IMR-90 (cell line): ENCODE results near the gene TMPRSS6.

Source experiments
- MXI1 ChIP-seq: IDR thresholded peaks from 2 replicates; pipeline ENCODE4 v1.6.1; 2012; ENCODE audit warnings: low read depth, mild to moderate bottlenecking, low read length, moderate library complexity, borderline replicate concordance
- NFE2L2 ChIP-seq: fragments of 150-350 bp; IDR thresholded peaks from 2 replicates; pipeline ENCODE4 v1.6.1; 2016; ENCODE audit warnings: low read depth, mild to moderate bottlenecking, low read length
- POLR2A ChIP-seq: IDR thresholded peaks from 2 replicates; pipeline ENCODE4 v1.6.1; 2012; ENCODE audit warnings: mild to moderate bottlenecking, low read depth, low read length
- RAD21 ChIP-seq: IDR thresholded peaks from 2 replicates; pipeline ENCODE4 v1.6.1; 2012; ENCODE audit warnings: low read length, improper control_type of control experiment
- SMC3 ChIP-seq: fragments of 150-350 bp; IDR thresholded peaks from 2 replicates; pipeline ENCODE4 v1.6.1; 2016; ENCODE audit warnings: low read depth, mild to moderate bottlenecking, antibody characterized with exemption, low read length, moderate library complexity
- TF ChIP-seq, protein P1 (sequence below): conservative IDR thresholded peaks from 2 replicates; pipeline ENCODE4 v1.5.1; 2012; ENCODE audit warnings: mild to moderate bottlenecking, low read depth, low read length, improper control_type of control experiment
- TF ChIP-seq, protein P2 (sequence below): fragments of 150-350 bp; IDR thresholded peaks from 2 replicates; pipeline ENCODE4 v1.6.1; 2017; ENCODE audit warnings: mild to moderate bottlenecking, antibody characterized with exemption, low read length, low read depth

DNA sequence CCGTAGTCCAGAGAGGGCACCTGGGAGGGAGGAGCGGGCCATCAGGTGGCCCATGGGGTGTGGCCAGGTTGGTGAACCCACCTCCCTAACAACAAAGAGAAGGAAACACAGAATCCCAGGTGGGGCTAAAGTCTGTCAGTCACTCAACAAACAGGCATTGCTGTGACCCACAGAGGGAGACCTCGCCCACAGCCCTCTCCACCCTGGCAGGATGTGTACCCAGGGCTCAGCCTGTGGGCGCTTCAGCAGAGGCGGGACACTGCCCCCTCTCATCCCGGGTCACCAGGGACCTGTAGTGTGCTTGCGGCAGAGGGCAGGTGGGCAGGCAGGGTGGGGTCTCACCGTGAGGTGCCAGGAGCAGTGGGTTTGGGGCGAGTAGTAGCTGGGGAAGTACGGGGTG is 25.1 kb downstream of the TMPRSS6 start:
- TF ChIP-seq, protein P1, sequence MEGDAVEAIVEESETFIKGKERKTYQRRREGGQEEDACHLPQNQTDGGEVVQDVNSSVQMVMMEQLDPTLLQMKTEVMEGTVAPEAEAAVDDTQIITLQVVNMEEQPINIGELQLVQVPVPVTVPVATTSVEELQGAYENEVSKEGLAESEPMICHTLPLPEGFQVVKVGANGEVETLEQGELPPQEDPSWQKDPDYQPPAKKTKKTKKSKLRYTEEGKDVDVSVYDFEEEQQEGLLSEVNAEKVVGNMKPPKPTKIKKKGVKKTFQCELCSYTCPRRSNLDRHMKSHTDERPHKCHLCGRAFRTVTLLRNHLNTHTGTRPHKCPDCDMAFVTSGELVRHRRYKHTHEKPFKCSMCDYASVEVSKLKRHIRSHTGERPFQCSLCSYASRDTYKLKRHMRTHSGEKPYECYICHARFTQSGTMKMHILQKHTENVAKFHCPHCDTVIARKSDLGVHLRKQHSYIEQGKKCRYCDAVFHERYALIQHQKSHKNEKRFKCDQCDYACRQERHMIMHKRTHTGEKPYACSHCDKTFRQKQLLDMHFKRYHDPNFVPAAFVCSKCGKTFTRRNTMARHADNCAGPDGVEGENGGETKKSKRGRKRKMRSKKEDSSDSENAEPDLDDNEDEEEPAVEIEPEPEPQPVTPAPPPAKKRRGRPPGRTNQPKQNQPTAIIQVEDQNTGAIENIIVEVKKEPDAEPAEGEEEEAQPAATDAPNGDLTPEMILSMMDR = no peak
- no peak for TF ChIP-seq POLR2A
- no peak for TF ChIP-seq SMC3
- TF ChIP-seq, protein P2, sequence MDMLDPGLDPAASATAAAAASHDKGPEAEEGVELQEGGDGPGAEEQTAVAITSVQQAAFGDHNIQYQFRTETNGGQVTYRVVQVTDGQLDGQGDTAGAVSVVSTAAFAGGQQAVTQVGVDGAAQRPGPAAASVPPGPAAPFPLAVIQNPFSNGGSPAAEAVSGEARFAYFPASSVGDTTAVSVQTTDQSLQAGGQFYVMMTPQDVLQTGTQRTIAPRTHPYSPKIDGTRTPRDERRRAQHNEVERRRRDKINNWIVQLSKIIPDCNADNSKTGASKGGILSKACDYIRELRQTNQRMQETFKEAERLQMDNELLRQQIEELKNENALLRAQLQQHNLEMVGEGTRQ = no peak
- no peak for TF ChIP-seq MXI1
- no peak for TF ChIP-seq NFE2L2
- TF ChIP-seq RAD21 = no peak
